Activated CD4-positive, alpha-beta T cell treated with anti-CD3 and anti-CD28 coated beads, Interleukin-2, amount 10 ng/mL, durations not matched to agents 7 days and 5 days (primary cell): ENCODE data around the gene DSCAML1. TPM values are rescaled to one million over a fixed set of nuclear protein-coding genes. Genes with fewer than 3 reads are reported as not detected.

Experiments
- CTCF ChIA-PET: fragments of 350-600 bp; sonication (Branson Sonifier 250); formaldehyde crosslinking; loops from one replicate; lab custom pipeline; 2021; ENCODE audit warnings: antibody characterized with exemption; lab: Charles Lee
- POLR2A ChIA-PET: fragments of 350-600 bp; sonication (Branson Sonifier 250); formaldehyde crosslinking; loops from one replicate; lab custom pipeline; 2021; ENCODE audit warnings: antibody characterized with exemption; lab: Charles Lee
- DNase-seq: peaks from one replicate; pipeline ENCODE4 v3.0.0-alpha.2; 2020
- H3K27ac Mint-ChIP-seq: one replicate; pipeline ENCODE4 v1.8.0; 2021; ENCODE audit warnings: mild to moderate bottlenecking, moderate library complexity, mixed read lengths
- H3K27me3 Mint-ChIP-seq: one replicate; pipeline ENCODE4 v1.8.0; 2021; ENCODE audit warnings: mixed read lengths
- H3K36me3 Mint-ChIP-seq: one replicate; pipeline ENCODE4 v1.8.0; 2021; ENCODE audit warnings: low read depth, mixed read lengths
- H3K4me1 Mint-ChIP-seq: one replicate; pipeline ENCODE4 v1.8.0; 2021; ENCODE audit warnings: mixed read lengths
- H3K4me3 Mint-ChIP-seq: one replicate; pipeline ENCODE4 v1.8.0; 2021; ENCODE audit warnings: mild to moderate bottlenecking, moderate library complexity, mixed read lengths
- H3K9me3 Mint-ChIP-seq: one replicate; pipeline ENCODE4 v1.8.0; 2021; ENCODE audit warnings: mixed read lengths
- total RNA-seq, 2 experiments: library from RNA; stranded (reverse); gene quantifications; one replicate each; pipeline ENCODE4 v1.2.3, GENCODE V29; 2021

Gene DSCAML1
- total RNA-seq, 2 experiments from 2014 or later = 0.02 to 0.25 TPM

GRCh38 chr11:117836077-117836960 lies 39.3 kb upstream of the DSCAML1 start:
- ChIA-PET CTCF (no interaction called here), POLR2A (no interaction called here)
- Mint-ChIP-seq H3K4me3 (no peak overlapping the region), H3K4me1 (peaks cover 5% of the 10 kb centered on the region), H3K27ac (no peak overlapping the region), H3K9me3 (no peaks in the 10 kb centered on the region), H3K27me3 (peaks cover 12% of the 10 kb centered on the region), H3K36me3 (no peaks in the 10 kb centered on the region)
- DNase-seq = no peak

- no peaks in the 10 kb centered on the region for H3K36me3 Mint-ChIP-seq
- H3K27ac Mint-ChIP-seq = no peak overlapping the region
- H3K4me1 Mint-ChIP-seq = peaks cover 13% of the 10 kb centered on the region
- POLR2A ChIA-PET = no interaction called here
- H3K4me3 Mint-ChIP-seq = no peak overlapping the region
- H3K27me3 Mint-ChIP-seq = peaks cover 12% of the 10 kb centered on the region
- CTCF ChIA-PET = interaction anchor here (0.6 to 4.1 kb wide), 4 partner anchors 7 to 218 kb away, joined by 3 to 27 read pairs (median 10); no protein-coding TSS in a partner anchor
- no peaks in the 10 kb centered on the region for H3K9me3 Mint-ChIP-seq
- DNase-seq = no peak
Measured at GRCh38 chr11:117835576-117835975, 38.6 kb upstream of the DSCAML1 start.

GRCh38 chr11:117834838-117835443 lies 37.9 kb upstream of the DSCAML1 start:
- no peaks in the 10 kb centered on the region for H3K36me3 Mint-ChIP-seq
- no peak for DNase-seq
- ChIA-PET POLR2A (no interaction called here), CTCF (interaction anchor here (0.6 to 4.1 kb wide), 9 partner anchors 8 to 218 kb away, joined by 3 to 27 read pairs (median 4); partner anchors contain the start of gene IL10RA)
- no peak overlapping the region for H3K27ac Mint-ChIP-seq
- H3K4me1 Mint-ChIP-seq = peaks cover 19% of the 10 kb centered on the region
- no peak overlapping the region for H3K4me3 Mint-ChIP-seq
- no peaks in the 10 kb centered on the region for H3K9me3 Mint-ChIP-seq
- H3K27me3 Mint-ChIP-seq = peaks cover 14% of the 10 kb centered on the region

- CTCF ChIA-PET = interaction anchor here (0.8 to 4.1 kb wide), 9 partner anchors 9 to 219 kb away, joined by 3 to 27 read pairs (median 4); partner anchors contain the start of gene FXYD2
- DNase-seq = no peak
Measured at GRCh38 chr11:117834068-117834810, 37.2 kb upstream of the DSCAML1 start.

DNA sequence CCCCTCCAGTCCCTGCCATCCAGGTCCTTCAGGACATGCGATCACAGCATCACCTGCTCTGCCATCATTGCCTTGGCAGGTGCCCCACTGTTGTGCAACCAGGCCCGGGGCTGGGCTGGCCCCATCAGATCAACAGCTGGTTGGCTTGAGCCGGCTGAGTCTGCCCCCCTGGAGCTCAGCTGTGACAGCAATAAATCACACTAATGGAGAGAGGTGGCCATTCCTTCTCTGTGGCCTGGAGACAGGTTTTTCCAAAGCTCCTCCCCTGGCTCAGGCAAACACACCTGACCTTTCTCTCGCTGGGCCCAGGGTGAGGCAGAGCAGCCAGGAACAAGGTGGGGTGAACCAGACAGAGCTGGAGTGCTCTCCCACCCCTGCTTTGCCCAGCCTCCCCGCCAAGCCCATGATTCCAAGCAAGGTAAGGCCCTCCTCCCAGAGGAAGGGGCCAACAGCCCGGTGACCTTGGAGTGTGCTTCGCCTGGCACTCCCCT lies 36.4 kb upstream of the DSCAML1 start:
- no peak overlapping the region for H3K4me3 Mint-ChIP-seq
- no peaks in the 10 kb centered on the region for H3K9me3 Mint-ChIP-seq
- ChIA-PET CTCF (interaction anchor here (1.1 to 4.1 kb wide), 8 partner anchors 10 to 220 kb away, joined by 3 to 27 read pairs (median 8); partner anchors contain the start of gene FXYD2), POLR2A (no interaction called here)
- no peak overlapping the region for H3K27ac Mint-ChIP-seq
- H3K4me1 Mint-ChIP-seq = peaks cover 32% of the 10 kb centered on the region
- H3K36me3 Mint-ChIP-seq = no peaks in the 10 kb centered on the region
- H3K27me3 Mint-ChIP-seq = peaks cover 9% of the 10 kb centered on the region
- no peak for DNase-seq

More at GRCh38 chr11:117834068-117834810, 37.2 kb upstream of the DSCAML1 start:
- POLR2A ChIA-PET = no interaction called here
- Mint-ChIP-seq H3K36me3 (no peaks in the 10 kb centered on the region), H3K27me3 (peaks cover 14% of the 10 kb centered on the region), H3K9me3 (no peaks in the 10 kb centered on the region), H3K27ac (no peak overlapping the region), H3K4me1 (peaks cover 24% of the 10 kb centered on the region), H3K4me3 (no peak overlapping the region)

DNA sequence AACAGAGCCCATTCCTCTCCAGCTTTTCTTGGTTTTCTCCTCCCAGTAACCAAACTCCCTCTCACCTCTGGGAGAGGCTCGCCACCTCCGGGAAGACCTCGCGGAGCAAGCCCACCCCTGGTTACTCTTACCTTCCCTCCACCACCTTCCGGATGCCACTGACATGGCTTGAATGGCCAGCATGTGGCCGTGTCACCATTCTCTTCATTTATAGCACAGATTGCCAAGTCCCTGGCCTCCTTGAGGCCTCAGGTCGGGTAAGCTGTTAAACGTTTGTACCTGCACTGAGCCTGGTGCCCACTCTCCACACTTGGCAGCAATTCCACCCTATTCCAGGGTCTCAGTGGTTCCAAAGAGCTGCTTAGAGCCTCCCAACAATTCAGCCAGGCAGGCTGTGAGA lies 35.5 kb upstream of the DSCAML1 start:
- no peak for DNase-seq
- H3K27ac Mint-ChIP-seq = no peak overlapping the region

DNA sequence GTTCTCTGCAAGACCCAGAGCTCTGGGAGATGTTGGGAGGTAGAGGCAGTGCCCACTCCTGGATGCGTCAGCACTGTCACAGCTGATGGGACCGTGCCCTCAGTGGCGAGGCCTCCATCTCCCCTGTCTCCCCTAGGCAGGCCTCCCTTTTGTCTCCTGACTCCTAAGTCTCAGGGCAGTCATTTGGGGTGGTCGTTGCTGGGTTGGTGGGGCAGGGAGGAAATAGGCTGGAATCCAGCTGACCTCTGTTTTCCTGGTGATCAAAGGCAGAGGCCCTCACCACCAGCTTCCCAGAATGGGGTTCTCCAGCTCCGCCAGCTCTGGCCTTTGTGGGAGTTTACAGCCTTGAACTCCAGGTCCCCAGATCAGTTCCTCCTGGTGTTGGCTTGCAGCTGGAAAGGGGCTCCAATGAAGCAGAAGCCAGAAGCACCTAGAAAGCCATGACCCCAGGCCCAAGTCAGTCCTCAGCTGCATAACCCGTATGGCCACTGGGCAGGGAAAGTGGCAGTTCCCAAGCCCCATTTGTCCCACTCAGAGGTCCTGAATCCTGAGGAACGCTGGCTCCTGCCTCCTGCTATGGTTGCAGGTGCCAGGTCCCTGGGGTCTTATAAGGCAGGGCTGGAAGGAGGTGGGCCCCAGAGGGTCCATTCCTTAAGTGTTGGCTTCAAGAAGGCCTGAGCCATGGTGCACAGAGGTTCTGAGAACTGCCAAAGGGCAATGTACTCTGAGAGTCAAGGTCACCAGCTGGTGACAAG lies 34.8 kb upstream of the DSCAML1 start:
- H3K4me3 Mint-ChIP-seq = no peak overlapping the region
- H3K27me3 Mint-ChIP-seq = peaks cover 2% of the 10 kb centered on the region
- ChIA-PET POLR2A (no interaction called here), CTCF (interaction anchor here (1.4 to 4.1 kb wide), 5 partner anchors 8 to 115 kb away, joined by 3 to 27 read pairs (median 9); partner anchors contain the start of gene FXYD2)
- peaks cover 41% of the 10 kb centered on the region for H3K4me1 Mint-ChIP-seq
- H3K9me3 Mint-ChIP-seq = no peaks in the 10 kb centered on the region
- no peaks in the 10 kb centered on the region for H3K36me3 Mint-ChIP-seq
- H3K27ac Mint-ChIP-seq = no peak overlapping the region
- no peak for DNase-seq

More for the DNA sequence above, 35.5 kb upstream of the DSCAML1 start:
- peaks cover 39% of the 10 kb centered on the region for H3K4me1 Mint-ChIP-seq
- no peak overlapping the region for H3K4me3 Mint-ChIP-seq
- POLR2A ChIA-PET = no interaction called here
- peaks cover 4% of the 10 kb centered on the region for H3K27me3 Mint-ChIP-seq
- no peaks in the 10 kb centered on the region for H3K9me3 Mint-ChIP-seq
- CTCF ChIA-PET = interaction anchor here (1.4 to 4.1 kb wide), 5 partner anchors 9 to 114 kb away, joined by 3 to 27 read pairs (median 9); partner anchors contain the start of gene FXYD2
- H3K36me3 Mint-ChIP-seq = no peaks in the 10 kb centered on the region

DNA sequence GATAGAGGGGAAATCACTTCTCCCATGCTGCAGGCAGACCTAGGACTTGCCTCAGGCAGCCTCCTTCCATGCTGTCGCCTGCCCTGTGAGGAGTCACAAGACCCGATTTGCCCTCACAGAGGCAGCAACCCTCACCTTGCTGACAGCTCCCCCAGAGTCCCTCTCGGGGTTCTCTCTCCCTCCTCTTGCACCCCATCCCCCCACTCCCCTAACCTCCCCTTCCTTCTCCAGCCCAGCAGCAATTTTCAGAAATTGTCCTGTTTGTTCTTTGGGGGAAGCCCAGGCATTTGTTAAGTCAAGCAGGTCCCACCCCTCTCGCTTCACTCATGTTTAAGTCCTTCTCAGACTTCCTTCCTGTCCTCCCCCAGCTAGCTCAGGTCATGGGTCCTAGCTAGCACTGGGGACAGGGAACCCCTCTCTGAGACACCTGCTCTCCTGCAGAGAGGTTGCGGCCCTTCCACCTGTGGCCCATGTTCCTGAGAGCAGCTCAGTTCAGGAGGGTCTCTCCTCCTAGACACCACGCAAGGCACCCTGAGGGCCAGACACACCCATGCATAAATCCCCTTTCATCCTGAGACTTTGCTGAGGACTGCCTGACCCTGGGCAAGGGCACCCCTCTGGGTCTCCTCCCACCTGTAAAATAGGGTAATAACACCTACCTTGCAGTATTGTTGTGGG lies 33.8 kb upstream of the DSCAML1 start:
- ChIA-PET CTCF (interaction anchor here (1.0 to 1.5 kb wide), 3 partner anchors 12 to 89 kb away, joined by 3 to 4 read pairs (median 3); no protein-coding TSS in a partner anchor), POLR2A (no interaction called here)
- Mint-ChIP-seq H3K36me3 (no peaks in the 10 kb centered on the region), H3K4me1 (peaks cover 41% of the 10 kb centered on the region), H3K4me3 (no peak overlapping the region), H3K27ac (peak overlapping the region; percentile 84), H3K27me3 (peaks cover 2% of the 10 kb centered on the region), H3K9me3 (no peaks in the 10 kb centered on the region)
- DNase-seq = no peak

GRCh38 chr11:117830072-117830471 lies 33.1 kb upstream of the DSCAML1 start:
- peaks cover 46% of the 10 kb centered on the region for H3K4me1 Mint-ChIP-seq
- DNase-seq = no peak
- POLR2A ChIA-PET = no interaction called here
- H3K36me3 Mint-ChIP-seq = no peaks in the 10 kb centered on the region
- no peaks in the 10 kb centered on the region for H3K9me3 Mint-ChIP-seq
- peaks cover 2% of the 10 kb centered on the region for H3K27me3 Mint-ChIP-seq
- H3K27ac Mint-ChIP-seq = peak overlapping the region; percentile 84
- CTCF ChIA-PET = interaction anchor here (1.0 to 4.8 kb wide), 4 partner anchors 11 to 115 kb away, joined by 3 to 48 read pairs (median 4); no protein-coding TSS in a partner anchor
- no peak overlapping the region for H3K4me3 Mint-ChIP-seq

- Mint-ChIP-seq H3K4me1 (peaks cover 52% of the 10 kb centered on the region), H3K9me3 (no peaks in the 10 kb centered on the region), H3K27ac (no peak overlapping the region), H3K36me3 (no peaks in the 10 kb centered on the region), H3K27me3 (peaks cover 2% of the 10 kb centered on the region), H3K4me3 (no peak overlapping the region)
- CTCF ChIA-PET = interaction anchor here (1.5 to 4.8 kb wide), 3 partner anchors 13 to 116 kb away, joined by 3 to 48 read pairs (median 3); no protein-coding TSS in a partner anchor
- POLR2A ChIA-PET = no interaction called here
- no peak for DNase-seq
Measured at GRCh38 chr11:117829369-117829725, 32.3 kb upstream of the DSCAML1 start.
